ENCODE results near the gene NIPAL3.
A peak's percentile ranks its signal among the peaks of the same experiment; 100 is the strongest.
"Not testable (repeated sequence)": the region's sequence is repeated elsewhere in the genome, so short reads cannot be mapped to it uniquely, and the experiment has no call there.

The NIPAL3 gene

GRCh38 chr1:24459551-24460266 is 44.1 kb downstream of the NIPAL3 start:
- DNase-seq (ENCODE audit: low spot score): no peak

- not testable (repeated sequence) for DNase-seq (ENCODE audit: low spot score)
These were observed 46.5 kb downstream of the NIPAL3 start for GRCh38 chr1:24462128-24462527.

DNA sequence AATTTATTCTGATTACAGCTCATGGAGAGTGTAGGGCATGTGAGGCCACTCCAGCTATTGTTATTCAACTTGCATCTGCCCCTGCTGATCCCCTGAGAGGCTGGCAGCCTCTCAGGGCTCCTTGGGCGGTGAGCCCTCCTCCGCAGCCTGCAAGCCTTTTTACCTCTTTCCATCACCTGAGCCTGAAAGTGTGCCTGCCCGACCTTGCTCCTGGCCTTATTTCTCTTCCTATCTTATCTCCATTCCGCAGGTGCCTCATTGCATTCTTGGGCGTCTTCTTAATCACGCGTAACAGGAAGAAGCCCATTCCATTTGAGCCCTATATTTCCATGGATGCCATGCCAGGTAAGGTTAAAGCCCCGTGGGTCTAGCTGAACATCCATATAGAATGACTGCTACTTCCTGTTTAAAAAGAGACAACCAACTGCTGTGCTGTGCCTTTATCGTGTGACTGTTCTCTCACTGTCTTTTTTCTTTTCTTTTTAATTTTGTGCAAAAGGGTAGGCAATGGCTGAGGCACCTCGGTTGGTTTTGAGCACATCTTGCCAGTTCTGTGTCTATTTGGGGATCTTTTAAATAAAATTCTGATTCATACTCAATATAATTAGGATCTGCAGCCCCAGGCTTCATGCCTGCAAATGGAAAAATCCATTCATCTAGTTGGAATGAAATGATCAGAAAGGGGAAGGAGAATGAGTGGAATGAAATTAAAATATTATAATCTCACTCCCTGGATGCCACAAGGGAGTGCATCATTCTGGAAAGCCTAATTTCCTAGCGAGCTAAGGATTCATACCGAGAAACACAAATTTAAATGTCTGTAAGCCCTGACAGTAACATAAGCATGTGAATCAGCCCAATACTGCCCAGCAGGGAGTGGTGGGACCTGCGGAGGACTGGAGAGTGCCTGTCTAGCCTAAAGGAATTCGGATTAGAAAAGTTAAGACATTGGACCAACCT is 48.5 kb downstream of the NIPAL3 start:
- DNase-seq (ENCODE audit: low spot score): no peak

GRCh38 chr1:24465099-24465498 is 49.5 kb downstream of the NIPAL3 start:
- no peak for DNase-seq (ENCODE audit: low spot score)

GRCh38 chr1:24465638-24466037 is 50.0 kb downstream of the NIPAL3 start:
- no peak for DNase-seq (ENCODE audit: low spot score)

- no peak for DNase-seq (ENCODE audit: low spot score)
These were observed 53.2 kb downstream of the NIPAL3 start for GRCh38 chr1:24468685-24469316.

DNA sequence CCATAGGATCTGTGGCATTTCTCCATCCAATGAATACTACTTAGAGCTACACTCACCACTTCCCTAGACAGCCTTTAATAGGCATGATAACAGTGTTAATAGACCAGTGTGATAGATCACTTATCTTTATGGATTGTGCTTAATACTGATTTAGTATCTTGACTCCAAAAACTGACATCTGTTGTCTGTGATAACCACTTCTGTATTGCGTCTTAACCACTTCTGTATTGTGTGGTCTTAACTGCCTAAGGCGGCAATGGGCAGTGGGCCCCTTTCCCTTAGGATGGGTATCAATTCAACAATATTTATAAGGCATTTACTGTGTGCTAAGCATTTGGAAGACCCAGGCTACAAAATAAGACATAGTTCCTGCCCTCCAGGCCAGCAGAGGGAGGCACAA is 55.0 kb downstream of the NIPAL3 start:
- no peak for DNase-seq (ENCODE audit: low spot score)

DNA sequence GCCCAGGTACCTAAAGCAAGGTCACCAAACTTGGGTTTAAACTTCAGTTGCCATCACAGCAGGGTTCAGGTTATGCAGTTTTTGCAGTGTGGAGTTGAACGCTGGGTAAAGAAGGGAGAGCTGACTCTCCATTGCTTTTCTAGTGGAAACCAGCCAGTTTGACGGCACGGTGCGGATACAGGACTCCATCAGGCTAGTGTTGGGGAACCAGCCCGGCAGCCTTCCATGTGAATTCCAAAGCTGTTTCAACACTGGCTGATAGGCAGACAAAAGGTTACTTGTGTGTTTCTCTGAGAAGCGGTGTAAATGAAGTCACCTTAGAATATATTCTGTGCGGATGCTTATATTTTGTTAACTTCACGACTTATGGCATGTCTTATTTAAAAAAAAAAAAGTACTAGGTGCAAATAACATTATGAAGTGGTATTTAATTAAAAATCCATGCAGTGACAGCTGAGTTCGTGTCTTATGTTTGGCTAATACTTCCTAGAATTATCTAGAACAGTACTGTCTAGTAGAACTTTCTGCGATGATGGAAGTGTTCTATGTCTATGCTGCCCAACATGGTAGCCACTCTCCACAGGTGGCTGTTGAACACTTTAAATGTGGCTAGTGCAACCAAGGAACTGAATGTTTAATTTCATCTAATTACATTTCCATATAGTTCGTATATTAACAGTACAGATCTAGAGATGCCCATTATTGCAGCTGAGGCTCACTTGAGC is 57.1 kb downstream of the NIPAL3 start:
- no peak for DNase-seq (ENCODE audit: low spot score)

GRCh38 chr1:24474193-24474592 is 58.6 kb downstream of the NIPAL3 start:
- no peak for DNase-seq (ENCODE audit: low spot score)

- no peak for DNase-seq (ENCODE audit: low spot score)
These were observed 60.1 kb downstream of the NIPAL3 start for GRCh38 chr1:24475700-24476099.

GRCh38 chr1:24476571-24476970 is 61.0 kb downstream of the NIPAL3 start:
- DNase-seq (ENCODE audit: low spot score): no peak

- no peak for DNase-seq (ENCODE audit: low spot score)
These were observed 61.7 kb downstream of the NIPAL3 start for GRCh38 chr1:24477309-24477708.

DNA sequence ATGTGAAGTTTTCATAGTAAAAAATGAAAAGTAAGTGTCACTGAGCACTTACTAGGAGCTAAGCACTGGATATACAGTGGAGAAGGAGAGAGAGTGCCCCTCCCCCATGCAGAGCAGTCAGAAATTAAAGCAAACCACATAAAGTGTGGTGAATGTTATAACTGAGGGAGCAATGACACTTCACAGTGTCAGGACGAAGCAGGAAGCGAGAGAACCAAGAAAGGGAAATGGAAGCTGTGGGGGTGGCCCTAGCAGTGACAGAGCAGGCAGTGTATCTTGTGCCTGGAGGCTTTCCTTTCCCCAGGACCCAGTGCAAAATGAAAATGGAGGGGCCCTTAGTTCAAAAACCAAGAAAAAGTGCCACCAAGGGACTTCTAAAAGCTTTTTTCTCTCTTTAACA is 65.5 kb downstream of the NIPAL3 start:
- DNase-seq (ENCODE audit: low spot score): peak; percentile 43

- no peak for DNase-seq (ENCODE audit: low spot score)
These were observed 66.4 kb downstream of the NIPAL3 start for GRCh38 chr1:24481843-24482610.

GRCh38 chr1:24483441-24483840 is 67.8 kb downstream of the NIPAL3 start:
- no peak for DNase-seq (ENCODE audit: low spot score)

DNA sequence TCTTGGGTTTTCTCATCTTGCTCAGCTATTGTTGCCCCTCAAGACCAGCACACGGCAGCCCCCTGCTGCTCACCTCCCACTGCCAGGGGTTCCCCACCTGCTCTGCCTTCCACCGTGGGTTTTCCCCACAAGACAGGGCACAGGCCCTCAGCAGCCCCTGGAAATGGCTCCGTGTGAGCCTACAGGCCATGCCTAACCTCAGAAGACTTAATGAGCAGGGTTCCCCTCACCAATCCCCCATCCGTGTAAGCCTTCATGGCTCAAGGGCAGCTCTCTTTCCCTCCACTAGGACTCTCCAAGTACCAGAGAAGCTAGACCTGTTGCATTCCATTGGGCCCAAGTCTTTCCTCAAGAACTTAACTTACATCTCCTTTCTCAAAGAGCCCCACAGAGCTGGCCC is 68.6 kb downstream of the NIPAL3 start:
- DNase-seq (ENCODE audit: low spot score): no peak

DNA sequence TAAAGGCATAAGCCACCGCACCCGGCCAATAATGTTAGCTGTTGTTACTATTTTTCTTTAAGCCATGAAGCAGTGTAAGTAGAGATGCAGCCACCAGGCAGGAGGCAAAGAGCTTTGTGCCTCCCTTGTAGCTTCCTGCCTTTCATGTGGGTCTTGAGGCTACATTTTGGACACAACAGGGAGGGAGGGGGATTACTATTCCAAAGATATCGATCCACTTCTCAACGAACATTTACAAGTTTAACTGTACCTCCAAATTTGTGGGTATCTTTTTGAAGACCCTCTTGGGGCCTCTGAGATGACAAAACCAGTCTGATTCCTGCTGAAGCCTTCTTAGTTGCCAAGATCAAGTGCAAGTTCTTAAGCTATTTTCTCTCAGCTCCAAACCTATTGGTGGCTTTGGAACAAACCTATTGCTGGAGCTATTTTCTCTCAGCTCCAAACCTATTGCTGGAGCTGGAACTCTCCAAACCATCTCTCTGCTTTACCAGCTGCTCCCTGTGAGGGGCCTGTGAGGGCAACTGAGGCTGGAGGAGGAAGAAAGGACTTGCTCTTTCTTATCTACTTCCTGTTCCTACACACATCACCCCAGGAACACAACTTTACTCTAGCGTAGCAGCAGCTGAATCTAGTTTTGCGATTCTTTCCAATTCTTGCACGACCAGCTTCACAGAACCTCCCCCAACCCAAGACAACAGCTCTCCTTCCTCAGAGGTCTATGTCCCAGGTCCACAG is 70.9 kb downstream of the NIPAL3 start:
- no peak for DNase-seq (ENCODE audit: low spot score)

DNA sequence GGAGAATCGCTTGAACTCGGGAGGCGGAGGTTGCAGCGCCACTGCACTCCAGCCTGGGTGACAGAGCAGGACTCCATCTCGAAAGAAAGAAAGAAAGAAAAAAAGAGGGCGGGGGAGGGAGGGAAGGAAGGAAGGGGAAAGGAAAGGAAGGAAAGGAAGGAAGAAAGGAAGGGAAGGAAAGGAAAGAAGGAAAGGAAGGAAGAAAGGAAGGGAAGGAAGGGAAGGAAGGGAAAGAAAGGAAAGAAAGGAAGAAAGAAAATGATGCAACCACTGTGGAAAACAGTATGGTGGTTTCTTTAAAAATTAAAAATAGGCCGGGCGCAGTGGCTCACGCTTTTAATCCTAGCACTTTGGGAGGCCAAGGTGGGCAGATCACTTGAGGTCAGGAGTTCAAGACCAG is 71.9 kb downstream of the NIPAL3 start:
- no peak for DNase-seq (ENCODE audit: low spot score)

DNA sequence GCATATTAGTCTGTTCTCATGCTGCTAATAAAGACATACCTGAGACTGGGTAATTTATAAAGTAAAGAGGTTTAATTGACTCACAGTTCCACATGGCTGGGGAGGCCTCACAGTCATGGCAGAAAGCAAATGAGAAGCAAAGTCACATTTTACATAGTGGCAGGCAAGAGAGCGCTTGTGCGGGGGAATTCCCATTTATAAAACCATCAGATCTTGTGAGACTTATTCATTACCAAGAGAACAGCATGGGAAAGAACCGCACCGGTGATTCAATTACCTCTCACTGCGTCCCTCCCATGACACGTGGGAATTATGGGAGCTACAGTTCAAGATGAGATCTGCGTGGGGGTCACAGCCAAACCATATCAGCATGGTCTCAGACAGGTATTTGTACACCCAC is 72.6 kb downstream of the NIPAL3 start:
- DNase-seq (ENCODE audit: low spot score): not testable (repeated sequence)

DNA sequence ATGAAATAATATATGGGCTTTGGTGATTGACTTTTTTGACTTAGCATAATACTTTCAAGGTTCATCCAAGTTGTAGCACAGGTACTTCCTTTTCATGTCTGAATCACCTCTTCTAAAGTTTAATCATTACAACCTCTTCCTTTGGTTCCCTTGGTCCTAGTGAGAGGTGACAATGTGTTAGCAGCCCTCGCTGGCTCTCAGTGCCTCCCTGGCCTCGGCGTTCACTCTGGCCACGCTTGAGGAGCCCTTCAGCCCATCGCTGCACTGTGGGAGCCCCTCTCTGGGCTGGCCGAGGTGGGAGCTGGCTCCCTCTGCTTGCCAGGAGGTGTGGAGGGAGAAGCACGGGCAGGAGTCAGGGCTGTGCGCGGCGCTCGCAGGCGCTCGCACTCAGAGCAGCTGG is 74.1 kb downstream of the NIPAL3 start:
- DNase-seq (ENCODE audit: low spot score): no peak

Measured in pons (tissue), 1 donor.